ENCODE data around the gene SPTBN1.
A peak's percentile ranks its signal among the peaks of the same experiment; 100 is the strongest.

SPTBN1 gene

DNA sequence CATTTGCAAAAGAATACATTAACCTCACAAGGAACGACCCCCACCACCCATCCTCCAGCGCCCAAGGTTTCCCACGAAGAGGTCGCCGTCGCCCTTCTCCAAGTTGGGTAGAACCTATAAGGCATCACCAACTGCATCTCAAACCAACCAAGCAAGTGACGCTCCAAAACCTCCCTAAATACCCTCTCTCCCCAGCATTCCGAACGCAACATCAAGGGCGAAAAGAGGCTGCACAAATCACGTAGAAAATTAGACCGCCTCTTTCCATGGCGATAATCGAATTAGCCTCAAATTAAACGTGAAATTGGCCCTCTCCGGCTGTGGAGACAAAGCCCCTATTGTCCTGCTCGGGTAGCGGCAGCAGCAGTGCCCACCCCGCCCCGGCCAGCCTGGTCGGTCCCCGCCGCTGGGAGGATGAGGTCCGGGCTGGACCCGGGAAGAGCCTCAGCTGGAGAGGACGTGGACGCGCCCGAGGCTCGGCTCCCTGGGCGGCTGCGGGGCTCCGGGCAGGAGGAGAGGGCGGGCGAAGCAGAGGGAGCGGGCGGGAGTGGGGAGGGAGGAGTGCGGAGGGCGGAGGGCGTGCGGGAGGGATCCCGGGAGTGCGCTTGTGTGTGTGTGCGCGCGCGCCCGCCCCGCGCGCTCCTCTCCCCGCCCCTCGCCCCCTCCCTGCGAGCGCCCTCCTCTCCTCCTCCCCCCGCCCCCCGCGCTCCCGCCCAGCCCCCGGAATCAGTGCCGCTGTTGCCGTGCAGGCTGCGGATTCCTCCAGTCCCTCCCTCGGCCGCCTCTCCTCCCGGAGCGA lies at the start of gene SPTBN1:
Gene SPTBN1 (plus strand): TSS at position 765 of the 799 bp plus-strand sequence. CDS start 70,092 bp downstream, outside the sequence.
- peak; percentile 39 for DNase-seq

GRCh38 chr2:54407693-54408092 lies 48.4 kb upstream of the SPTBN1 start:
- DNase-seq: no peak

DNA sequence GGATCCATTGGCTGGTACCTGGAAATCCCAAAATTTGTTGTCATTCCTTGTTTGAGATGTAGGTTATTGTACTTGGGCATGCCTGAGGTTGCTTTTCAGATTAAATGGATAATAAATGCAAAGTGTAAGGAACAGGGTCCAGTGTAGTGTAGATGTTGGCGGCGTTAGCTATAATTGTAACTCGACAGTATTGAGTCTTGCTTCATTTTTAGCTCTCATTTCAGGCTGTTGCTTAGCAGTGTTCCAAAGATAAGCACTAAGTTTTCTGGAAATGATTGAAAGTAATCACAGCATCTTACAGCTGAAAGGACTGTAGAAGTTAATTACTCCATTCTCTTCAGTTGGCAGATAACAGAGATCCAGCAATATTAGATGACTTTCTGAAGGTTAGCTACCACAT lies 47.8 kb upstream of the SPTBN1 start:
- no peak for DNase-seq

GRCh38 chr2:54409752-54410151 lies 46.4 kb upstream of the SPTBN1 start:
- no peak for DNase-seq

GRCh38 chr2:54411801-54412354 lies 44.2 kb upstream of the SPTBN1 start:
- DNase-seq: no peak

DNA sequence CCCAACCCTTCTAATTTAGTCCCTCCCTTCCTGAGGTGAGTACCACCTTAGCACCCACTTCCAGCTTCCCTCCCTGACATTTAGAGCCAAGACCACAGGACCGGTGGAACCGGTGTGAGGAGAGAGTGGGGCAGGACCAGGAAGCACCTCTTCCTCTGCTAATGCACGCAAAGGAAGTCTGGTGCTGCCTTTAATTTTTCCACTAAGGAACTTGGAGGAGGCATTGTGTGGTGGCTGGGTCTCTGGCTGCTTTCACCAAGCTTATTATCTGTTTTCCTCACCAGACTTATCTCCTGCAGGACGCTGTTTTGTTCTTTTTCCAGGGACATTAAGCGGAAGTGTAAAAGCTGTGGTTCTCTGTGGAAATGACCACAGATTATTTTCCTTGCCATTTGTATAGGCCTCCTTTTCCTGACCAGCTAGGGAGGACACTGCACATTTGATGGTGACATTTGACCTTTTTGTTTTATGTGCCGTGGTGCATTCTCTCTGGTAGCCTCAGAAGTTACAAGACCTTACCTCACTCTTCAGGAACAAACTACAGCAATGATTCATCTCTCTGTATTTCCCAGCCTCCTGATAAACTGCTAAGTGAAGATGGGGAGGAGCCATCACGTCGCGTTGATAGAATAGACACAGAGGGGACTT lies 39.8 kb upstream of the SPTBN1 start:
- DNase-seq: no peak

DNA sequence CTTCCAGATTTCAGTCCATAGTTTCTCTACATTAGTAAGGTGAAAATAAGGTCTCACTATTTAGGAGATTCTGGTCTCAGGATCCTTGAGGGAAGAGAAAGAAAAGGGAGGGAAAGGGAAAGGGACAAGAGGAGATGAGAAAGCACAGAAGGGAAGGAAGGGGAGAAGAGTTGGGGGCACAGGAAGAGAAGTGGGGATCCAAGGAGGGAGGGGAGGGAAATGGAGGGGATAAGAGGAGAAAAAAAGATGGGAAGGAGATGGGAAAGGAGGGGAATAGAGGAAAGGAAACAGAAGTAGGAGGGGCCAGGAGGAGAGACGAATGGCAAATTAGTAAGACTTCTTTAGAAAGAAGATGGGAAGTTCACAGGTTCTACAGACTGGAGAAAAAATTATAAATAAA lies 39.2 kb upstream of the SPTBN1 start:
- no peak for DNase-seq

DNA sequence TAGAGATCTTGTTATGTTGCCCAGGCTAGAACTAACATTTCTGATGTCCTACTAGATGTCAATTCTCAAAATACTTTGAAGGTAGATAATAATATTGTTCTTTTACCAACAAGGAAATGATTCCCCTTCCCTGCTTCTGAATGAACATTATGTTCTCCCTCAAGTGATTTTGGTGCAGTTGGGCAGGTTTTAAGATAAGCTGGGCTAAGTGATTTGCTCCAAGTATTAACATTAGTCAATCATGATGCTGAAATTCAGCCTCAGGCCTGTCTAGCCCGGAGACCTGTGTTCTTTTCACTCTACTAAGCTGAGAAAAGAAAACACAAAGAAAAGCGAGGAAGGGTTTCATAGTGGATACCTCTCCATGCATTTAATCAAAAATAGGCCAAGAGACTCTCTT lies 38.5 kb upstream of the SPTBN1 start:
- no peak for DNase-seq

- DNase-seq: no peak
These were observed 36.7 kb upstream of the SPTBN1 start for GRCh38 chr2:54419388-54419787.

DNA sequence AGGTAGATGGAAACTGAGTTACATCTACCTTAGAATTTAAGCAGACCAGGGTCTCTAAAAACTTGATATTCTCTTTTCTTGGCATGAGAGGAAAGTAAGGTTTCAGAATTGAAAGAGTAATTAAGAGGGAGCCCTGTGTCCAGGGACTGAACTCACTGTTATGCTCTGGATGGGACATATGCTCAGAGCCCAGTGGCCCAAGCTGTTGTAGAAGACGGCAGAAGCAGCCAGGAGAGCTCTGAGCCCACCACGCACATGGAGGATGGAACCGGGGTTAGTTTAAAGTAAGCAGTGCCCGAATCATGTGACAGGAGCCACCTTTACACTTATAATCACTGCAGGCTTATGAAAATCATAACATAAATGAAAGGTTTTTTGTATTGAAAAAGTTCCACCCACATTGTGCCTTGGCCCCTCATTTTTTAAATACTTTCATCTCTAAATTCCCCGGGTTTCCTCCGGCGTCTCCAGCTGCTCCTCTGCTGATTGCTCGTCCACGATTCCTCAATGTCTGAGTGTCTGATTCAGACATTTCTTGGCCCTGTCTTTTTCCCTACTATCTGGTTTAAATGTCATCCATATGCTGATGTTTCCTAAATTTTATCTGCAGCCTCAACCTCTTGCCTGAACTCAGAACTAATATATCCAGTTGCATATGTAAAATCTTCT lies 36.1 kb upstream of the SPTBN1 start:
- no peak for DNase-seq

DNA sequence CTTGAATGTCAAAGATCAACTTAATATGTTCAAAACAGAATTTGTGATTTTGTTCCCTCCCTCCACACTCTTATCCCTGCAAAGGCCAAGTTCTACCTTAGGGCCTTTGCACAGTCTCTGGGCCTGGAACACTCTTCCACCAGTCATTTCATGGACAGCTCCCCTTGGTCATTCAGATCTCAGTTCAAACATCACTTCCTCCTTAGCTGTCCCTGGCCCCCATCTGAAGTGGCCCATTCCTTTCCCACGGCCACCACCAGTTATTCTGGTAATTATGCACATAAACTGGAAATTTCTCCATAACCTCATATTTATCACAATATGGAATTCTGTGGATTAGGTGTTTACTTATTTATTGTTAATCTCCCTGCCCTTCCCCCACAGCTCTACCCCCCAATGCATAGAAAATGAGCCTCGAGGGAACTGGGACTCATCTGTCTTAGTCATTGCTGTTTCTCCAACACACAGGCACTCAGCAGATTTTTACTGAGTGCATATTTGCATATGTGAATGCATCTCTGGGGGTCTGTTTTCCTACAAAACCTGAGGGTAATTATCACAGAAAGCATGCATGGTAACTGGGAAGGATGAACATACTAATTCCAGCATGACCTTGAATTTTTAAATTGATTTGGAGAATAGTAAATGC lies 35.5 kb upstream of the SPTBN1 start:
- DNase-seq: no peak

DNA sequence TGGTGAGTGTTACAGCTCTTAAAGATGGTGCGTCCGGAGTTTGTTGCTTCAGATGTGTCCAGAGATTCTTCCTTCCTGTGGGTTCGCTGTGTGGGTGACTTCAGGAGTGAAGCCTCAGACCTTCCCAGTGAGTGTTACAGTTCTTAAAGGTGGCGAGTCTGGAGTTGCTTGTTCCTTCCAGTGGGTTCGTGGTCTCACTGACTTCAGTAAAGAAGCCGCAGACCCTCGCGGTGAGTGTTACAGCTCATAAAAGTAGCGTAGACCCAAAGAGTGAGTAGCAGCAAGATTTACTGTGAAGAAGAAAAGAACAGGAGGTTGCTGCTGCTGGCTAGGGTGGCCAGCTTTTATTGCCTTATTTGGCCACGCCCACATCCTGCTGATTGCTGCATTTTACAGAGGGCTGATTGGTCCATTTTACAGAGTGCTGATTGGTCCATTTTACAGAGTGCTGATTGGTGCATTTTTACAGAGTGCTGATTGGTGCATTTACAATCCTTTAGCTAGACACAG lies 34.0 kb upstream of the SPTBN1 start:
- no peak for DNase-seq

GRCh38 chr2:54423213-54423612 lies 32.9 kb upstream of the SPTBN1 start:
- no peak for DNase-seq

GRCh38 chr2:54424555-54425163 lies 31.5 kb upstream of the SPTBN1 start:
- no peak for DNase-seq

GRCh38 chr2:54428108-54428831 lies 27.9 kb upstream of the SPTBN1 start:
- DNase-seq: no peak

GRCh38 chr2:54429054-54429453 lies 27.1 kb upstream of the SPTBN1 start:
- DNase-seq: no peak

- DNase-seq: no peak
These were observed 26.1 kb upstream of the SPTBN1 start for GRCh38 chr2:54429811-54430551.

GRCh38 chr2:54430649-54431048 lies 25.5 kb upstream of the SPTBN1 start:
- no peak for DNase-seq

- no peak for DNase-seq
These were observed 23.7 kb upstream of the SPTBN1 start for GRCh38 chr2:54432251-54433015.

DNA sequence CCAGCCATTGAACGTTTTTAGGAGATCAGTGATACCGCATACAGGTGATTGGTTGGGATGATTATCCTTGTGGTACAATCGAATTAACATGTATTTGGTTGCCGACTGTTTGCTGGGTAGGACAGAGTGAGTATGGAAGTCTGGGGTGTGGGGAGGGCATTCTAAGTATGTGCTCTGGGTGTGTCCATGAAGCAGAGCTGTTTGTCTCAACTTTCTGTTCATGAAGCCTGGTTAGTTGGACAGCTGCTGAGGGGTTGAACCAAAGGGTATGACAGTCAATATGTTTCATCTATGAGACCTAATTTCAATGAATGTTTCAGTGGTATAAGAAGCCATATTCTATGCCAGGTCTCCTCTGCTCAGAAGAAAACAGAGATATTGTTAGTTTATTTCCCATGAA lies 21.9 kb upstream of the SPTBN1 start:
- no peak for DNase-seq
